ENCODE results near the gene IGF2R.

IGF2R gene

GRCh38 chr6:160086754-160087153 lies 117.9 kb downstream of the IGF2R start:
- H3K9ac ChIP-seq (ENCODE audit: low read length) = no peak overlapping the region
- H3F3A ChIP-seq (ENCODE audit: insufficient read depth, low read length) = no peaks in the 10 kb centered on the region

GRCh38 chr6:160088069-160088783 lies 119.3 kb downstream of the IGF2R start:
- no peak overlapping the region for H3K4me2 ChIP-seq (ENCODE audit: low read depth, low read length)
- no peaks in the 10 kb centered on the region for H3K9me3 ChIP-seq (replicated peaks; ENCODE audit: insufficient read depth, low read length)
- no peak overlapping the region for H2AFZ ChIP-seq (ENCODE audit: low read length)
- H4K20me1 ChIP-seq (ENCODE audit: insufficient read depth, low read length) = no peaks in the 10 kb centered on the region
- H3K27ac ChIP-seq (ENCODE audit: low read length) = no peak overlapping the region
- H3K36me3 ChIP-seq (replicated peaks; ENCODE audit: insufficient read depth, low read length) = no peaks in the 10 kb centered on the region; the same call in 1 of the 2 replicates
- no peaks in the 10 kb centered on the region for H3F3A ChIP-seq (ENCODE audit: insufficient read depth, low read length)
- H3K9me2 ChIP-seq (replicated peaks; ENCODE audit: insufficient read depth, low read length) = no peaks in the 10 kb centered on the region
- no peaks in the 10 kb centered on the region for H3K79me2 ChIP-seq (ENCODE audit: low read length)
- no peaks in the 10 kb centered on the region for H3K27me3 ChIP-seq (replicated peaks; ENCODE audit: insufficient read depth, low read length)
- no peak overlapping the region for H3K9ac ChIP-seq (ENCODE audit: low read length)
- TF ChIP-seq EZH2phosphoT487 (IDR thresholded peaks at IDR 0.05; ENCODE audit: low read length) (no peak), CTCF (IDR thresholded peaks at IDR 0.05; ENCODE audit: low read length) (0 out of 2 replicates have a peak, but pooled peaks have one; percentile 9)
- no peak overlapping the region for H3K4me3 ChIP-seq (ENCODE audit: low read length)
- H3K4me1 ChIP-seq (ENCODE audit: low read length) = no peaks in the 10 kb centered on the region
- no peak for DNase-seq

More at GRCh38 chr6:160086754-160087153, 117.9 kb downstream of the IGF2R start:
- Histone ChIP-seq H3K4me2 (ENCODE audit: low read depth, low read length) (no peak overlapping the region), H3K27me3 (replicated peaks; ENCODE audit: insufficient read depth, low read length) (no peaks in the 10 kb centered on the region), H3K9me3 (replicated peaks; ENCODE audit: insufficient read depth, low read length) (no peaks in the 10 kb centered on the region), H3K4me1 (ENCODE audit: low read length) (no peaks in the 10 kb centered on the region), H3K79me2 (ENCODE audit: low read length) (no peaks in the 10 kb centered on the region), H3K36me3 (replicated peaks; ENCODE audit: insufficient read depth, low read length) (no peaks in the 10 kb centered on the region; the same call in 1 of the 2 replicates), H4K20me1 (ENCODE audit: insufficient read depth, low read length) (no peaks in the 10 kb centered on the region), H3K4me3 (ENCODE audit: low read length) (no peak overlapping the region), H3K27ac (ENCODE audit: low read length) (no peak overlapping the region), H3K9me2 (replicated peaks; ENCODE audit: insufficient read depth, low read length) (no peaks in the 10 kb centered on the region), H2AFZ (ENCODE audit: low read length) (no peak overlapping the region)
- TF ChIP-seq EZH2 (optimal IDR thresholded peaks at IDR 0.05; ENCODE audit: low read depth, low read length) (no peak), EZH2phosphoT487 (IDR thresholded peaks at IDR 0.05; ENCODE audit: low read length) (no peak), CTCF (IDR thresholded peaks at IDR 0.05; ENCODE audit: low read length) (no peak)
- DNase-seq = no peak

GRCh38 chr6:160088784-160089533 lies 120.1 kb downstream of the IGF2R start:
- no peaks in the 10 kb centered on the region for H3K4me1 ChIP-seq (ENCODE audit: low read length)
- no peak overlapping the region for H3K4me2 ChIP-seq (ENCODE audit: low read depth, low read length)
- DNase-seq = no peak
- no peaks in the 10 kb centered on the region for H3K79me2 ChIP-seq (ENCODE audit: low read length)
- no peaks in the 10 kb centered on the region for H4K20me1 ChIP-seq (ENCODE audit: insufficient read depth, low read length)
- H3K9me2 ChIP-seq (replicated peaks; ENCODE audit: insufficient read depth, low read length) = no peaks in the 10 kb centered on the region
- no peak overlapping the region for H3K9ac ChIP-seq (ENCODE audit: low read length)
- H3K27ac ChIP-seq (ENCODE audit: low read length) = no peak overlapping the region
- TF ChIP-seq EZH2 (optimal IDR thresholded peaks at IDR 0.05; ENCODE audit: low read depth, low read length) (no peak), CTCF (IDR thresholded peaks at IDR 0.05; ENCODE audit: low read length) (no peak), EZH2phosphoT487 (IDR thresholded peaks at IDR 0.05; ENCODE audit: low read length) (no peak)
- H3K36me3 ChIP-seq (replicated peaks; ENCODE audit: insufficient read depth, low read length) = no peaks in the 10 kb centered on the region; the same call in 1 of the 2 replicates
- H3K4me3 ChIP-seq (ENCODE audit: low read length) = no peak overlapping the region
- H3K27me3 ChIP-seq (replicated peaks; ENCODE audit: insufficient read depth, low read length) = no peaks in the 10 kb centered on the region
- H3K9me3 ChIP-seq (replicated peaks; ENCODE audit: insufficient read depth, low read length) = no peaks in the 10 kb centered on the region
- H2AFZ ChIP-seq (ENCODE audit: low read length) = no peak overlapping the region
- no peaks in the 10 kb centered on the region for H3F3A ChIP-seq (ENCODE audit: insufficient read depth, low read length)

All from MM.1S (cell line).